Mammary epithelial cell (primary cell): ENCODE data around the gene CTTNBP2.

Source experiments
- CTCF ChIP-seq, 2 donors: IDR thresholded peaks in 1 of 2; conservative IDR thresholded peaks in 1 of 2; 2 replicates each; pipeline ENCODE4 v1.5.1; 2011 to 2012; ENCODE audit warnings: inconsistent platforms in 2 of 2, low read length in 2 of 2, mild to moderate bottlenecking in 2 of 2, control low read depth in 1 of 2, low read depth in 1 of 2; ENCODE audit not compliant: insufficient read depth in 1 of 2; ENCODE audit errors: extremely low read depth in 1 of 2
- EZH2 ChIP-seq: IDR thresholded peaks from 2 replicates; pipeline ENCODE4 v1.6.1; 2012; ENCODE audit warnings: low read length, inconsistent platforms, borderline replicate concordance

- no peak for TF ChIP-seq CTCF (conservative IDR thresholded peaks at IDR 0.05 in 1 of 2, IDR thresholded peaks at IDR 0.05 in 1 of 2; ENCODE audit: extremely low read depth in 1 of 2, insufficient read depth in 1 of 2, low read depth in 1 of 2, low read length in 2 of 2)
- TF ChIP-seq EZH2 = no peak
These were observed 22.0 kb upstream of the CTTNBP2 start for GRCh38 chr7:117895276-117895675.
